ENCODE results near the gene ZNF778.

DNA sequence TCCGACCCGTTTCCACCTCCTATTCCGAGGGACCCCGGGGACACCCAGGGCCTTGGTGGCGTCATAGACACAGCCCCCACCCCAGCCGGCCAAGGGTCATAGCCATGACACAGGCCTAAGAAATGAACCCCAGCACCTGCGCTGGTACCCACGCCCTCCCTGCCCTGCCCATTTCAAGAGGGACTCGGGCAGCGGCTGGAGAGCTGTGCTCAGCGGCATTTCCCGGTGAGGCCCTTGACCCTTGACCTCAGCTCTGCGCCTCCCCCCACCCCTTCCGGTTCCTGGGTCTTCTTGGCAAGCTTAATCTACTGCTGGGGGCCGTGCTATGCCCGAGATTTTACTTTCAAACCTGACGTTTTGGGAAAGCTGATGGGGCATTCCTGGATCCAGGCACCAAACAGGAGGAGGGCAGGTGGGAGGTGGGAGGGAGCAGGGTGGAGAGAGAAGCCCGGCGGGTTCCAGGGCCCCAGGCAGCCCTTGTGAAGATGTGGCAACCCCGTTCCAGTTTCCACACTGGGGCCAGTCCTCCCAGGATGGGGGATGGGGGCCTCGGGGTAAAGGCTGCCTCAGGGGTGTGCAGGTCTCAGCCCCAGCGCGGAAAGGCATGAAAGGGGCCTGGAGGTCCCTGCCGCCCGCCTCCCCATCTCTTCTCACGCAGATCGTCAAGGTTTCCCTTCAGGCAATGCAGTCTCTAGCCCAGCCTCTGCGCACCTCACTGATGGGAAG is 17.2 kb upstream of the ZNF778 start, which contains the start of gene SLC22A31:
- TF ChIP-seq SP1 (IDR thresholded peaks at IDR 0.05; ENCODE audit: low read depth) (no peak), SRF (IDR thresholded peaks at IDR 0.05; ENCODE audit: low read depth) (no peak), CBX3 (IDR thresholded peaks at IDR 0.05; ENCODE audit: low read depth) (no peak), ZFX (IDR thresholded peaks at IDR 0.05) (no peak), EGR1 (IDR thresholded peaks at IDR 0.05; ENCODE audit: low read depth) (no peak), POLR2AphosphoS5 (IDR thresholded peaks at IDR 0.05; ENCODE audit: low read depth, low read length) (no peak), RAD21 (IDR thresholded peaks at IDR 0.05; ENCODE audit: low read depth) (no peak), POLR2A (IDR thresholded peaks at IDR 0.05; ENCODE audit: borderline replicate concordance, extremely low read depth, insufficient read depth, insufficient read length) (no peak), YY1 (IDR thresholded peaks at IDR 0.05; ENCODE audit: extremely low read depth, insufficient replicate concordance, low read depth, low read length) (no peak), EZH2phosphoT487 (IDR thresholded peaks at IDR 0.05; ENCODE audit: borderline replicate concordance) (no peak)
- TF ChIP-seq, protein P1, sequence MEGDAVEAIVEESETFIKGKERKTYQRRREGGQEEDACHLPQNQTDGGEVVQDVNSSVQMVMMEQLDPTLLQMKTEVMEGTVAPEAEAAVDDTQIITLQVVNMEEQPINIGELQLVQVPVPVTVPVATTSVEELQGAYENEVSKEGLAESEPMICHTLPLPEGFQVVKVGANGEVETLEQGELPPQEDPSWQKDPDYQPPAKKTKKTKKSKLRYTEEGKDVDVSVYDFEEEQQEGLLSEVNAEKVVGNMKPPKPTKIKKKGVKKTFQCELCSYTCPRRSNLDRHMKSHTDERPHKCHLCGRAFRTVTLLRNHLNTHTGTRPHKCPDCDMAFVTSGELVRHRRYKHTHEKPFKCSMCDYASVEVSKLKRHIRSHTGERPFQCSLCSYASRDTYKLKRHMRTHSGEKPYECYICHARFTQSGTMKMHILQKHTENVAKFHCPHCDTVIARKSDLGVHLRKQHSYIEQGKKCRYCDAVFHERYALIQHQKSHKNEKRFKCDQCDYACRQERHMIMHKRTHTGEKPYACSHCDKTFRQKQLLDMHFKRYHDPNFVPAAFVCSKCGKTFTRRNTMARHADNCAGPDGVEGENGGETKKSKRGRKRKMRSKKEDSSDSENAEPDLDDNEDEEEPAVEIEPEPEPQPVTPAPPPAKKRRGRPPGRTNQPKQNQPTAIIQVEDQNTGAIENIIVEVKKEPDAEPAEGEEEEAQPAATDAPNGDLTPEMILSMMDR (IDR thresholded peaks at IDR 0.05 in 2 of 3, conservative IDR thresholded peaks at IDR 0.05 in 1 of 3; ENCODE audit: borderline replicate concordance in 1 of 3, insufficient read depth in 1 of 3, low read depth in 2 of 3, low read length in 2 of 3): no peak
- TF ChIP-seq, protein P2, sequence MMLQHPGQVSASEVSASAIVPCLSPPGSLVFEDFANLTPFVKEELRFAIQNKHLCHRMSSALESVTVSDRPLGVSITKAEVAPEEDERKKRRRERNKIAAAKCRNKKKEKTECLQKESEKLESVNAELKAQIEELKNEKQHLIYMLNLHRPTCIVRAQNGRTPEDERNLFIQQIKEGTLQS (IDR thresholded peaks at IDR 0.05): no peak
